ENCODE measurements around the gene GLDC. TPM values are rescaled to one million over a fixed set of nuclear protein-coding genes. Genes with fewer than 3 reads are reported as not detected.

The GLDC gene
- total RNA-seq, 1 experiment from 2014 or later, result 4.0 TPM

DNA sequence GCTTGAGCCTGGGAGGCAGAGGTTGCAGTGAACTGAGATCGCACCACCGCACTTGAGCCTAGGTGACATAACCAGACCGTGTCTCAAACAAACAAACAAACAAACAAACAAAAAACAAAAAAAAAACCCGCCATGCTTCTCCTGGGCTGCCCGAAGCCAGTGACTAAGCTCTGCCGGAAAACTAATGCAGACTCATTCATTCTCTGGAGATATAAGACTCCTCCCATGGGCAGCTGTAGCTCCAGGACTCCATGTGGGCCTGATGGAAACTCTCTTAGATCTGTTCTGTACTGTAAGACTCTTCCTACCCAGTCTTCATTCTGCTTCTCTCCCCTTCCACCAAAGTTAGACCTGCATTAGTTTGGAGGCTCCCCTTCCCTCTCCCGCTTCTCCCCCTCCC is 11.1 kb downstream of the GLDC start:
- no peaks in the 10 kb centered on the region for H3K27me3 ChIP-seq (ENCODE audit: control insufficient read depth, insufficient read depth, low read length)
- intact Hi-C loops (cut with micrococcal nuclease; ENCODE audit: unreplicated experiment), result no loop called here
- in situ Hi-C loops (cut with HindIII; ENCODE audit: low pct_unique_long_range_greater_than_20kb, low sequenced_read_pairs), result no loop called here
- H3K4me3 ChIP-seq (ENCODE audit: low read depth in 2 of 2, low read length in 2 of 2), result no peak overlapping the region
- no TSS peak for BruUV-seq (replicated peaks)
- CTCF ChIA-PET, result no interaction called here
- no peaks in the 10 kb centered on the region for H3K4me1 ChIP-seq (ENCODE audit: control insufficient read depth, insufficient read depth, low read length)
- no peak overlapping the region for H3K27ac ChIP-seq (ENCODE audit: low read length)
- H3K36me3 ChIP-seq (ENCODE audit: control insufficient read depth, insufficient read depth, low read length), result no peaks in the 10 kb centered on the region
- TF ChIP-seq POLR2AphosphoS5 (IDR thresholded peaks at IDR 0.05; ENCODE audit: low read depth, low read length) (no peak), SIN3A (IDR thresholded peaks at IDR 0.05; ENCODE audit: borderline replicate concordance, insufficient read depth, low read depth, low read length) (no peak), TCF7L2 (IDR thresholded peaks at IDR 0.05; ENCODE audit: low read depth, low read length) (no peak)
- TF ChIP-seq, protein P1, sequence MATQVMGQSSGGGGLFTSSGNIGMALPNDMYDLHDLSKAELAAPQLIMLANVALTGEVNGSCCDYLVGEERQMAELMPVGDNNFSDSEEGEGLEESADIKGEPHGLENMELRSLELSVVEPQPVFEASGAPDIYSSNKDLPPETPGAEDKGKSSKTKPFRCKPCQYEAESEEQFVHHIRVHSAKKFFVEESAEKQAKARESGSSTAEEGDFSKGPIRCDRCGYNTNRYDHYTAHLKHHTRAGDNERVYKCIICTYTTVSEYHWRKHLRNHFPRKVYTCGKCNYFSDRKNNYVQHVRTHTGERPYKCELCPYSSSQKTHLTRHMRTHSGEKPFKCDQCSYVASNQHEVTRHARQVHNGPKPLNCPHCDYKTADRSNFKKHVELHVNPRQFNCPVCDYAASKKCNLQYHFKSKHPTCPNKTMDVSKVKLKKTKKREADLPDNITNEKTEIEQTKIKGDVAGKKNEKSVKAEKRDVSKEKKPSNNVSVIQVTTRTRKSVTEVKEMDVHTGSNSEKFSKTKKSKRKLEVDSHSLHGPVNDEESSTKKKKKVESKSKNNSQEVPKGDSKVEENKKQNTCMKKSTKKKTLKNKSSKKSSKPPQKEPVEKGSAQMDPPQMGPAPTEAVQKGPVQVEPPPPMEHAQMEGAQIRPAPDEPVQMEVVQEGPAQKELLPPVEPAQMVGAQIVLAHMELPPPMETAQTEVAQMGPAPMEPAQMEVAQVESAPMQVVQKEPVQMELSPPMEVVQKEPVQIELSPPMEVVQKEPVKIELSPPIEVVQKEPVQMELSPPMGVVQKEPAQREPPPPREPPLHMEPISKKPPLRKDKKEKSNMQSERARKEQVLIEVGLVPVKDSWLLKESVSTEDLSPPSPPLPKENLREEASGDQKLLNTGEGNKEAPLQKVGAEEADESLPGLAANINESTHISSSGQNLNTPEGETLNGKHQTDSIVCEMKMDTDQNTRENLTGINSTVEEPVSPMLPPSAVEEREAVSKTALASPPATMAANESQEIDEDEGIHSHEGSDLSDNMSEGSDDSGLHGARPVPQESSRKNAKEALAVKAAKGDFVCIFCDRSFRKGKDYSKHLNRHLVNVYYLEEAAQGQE (IDR thresholded peaks at IDR 0.05; ENCODE audit: insufficient read depth in 1 of 2, low read depth in 2 of 2, low read length in 1 of 2), result no peak
- TF ChIP-seq, protein P2, sequence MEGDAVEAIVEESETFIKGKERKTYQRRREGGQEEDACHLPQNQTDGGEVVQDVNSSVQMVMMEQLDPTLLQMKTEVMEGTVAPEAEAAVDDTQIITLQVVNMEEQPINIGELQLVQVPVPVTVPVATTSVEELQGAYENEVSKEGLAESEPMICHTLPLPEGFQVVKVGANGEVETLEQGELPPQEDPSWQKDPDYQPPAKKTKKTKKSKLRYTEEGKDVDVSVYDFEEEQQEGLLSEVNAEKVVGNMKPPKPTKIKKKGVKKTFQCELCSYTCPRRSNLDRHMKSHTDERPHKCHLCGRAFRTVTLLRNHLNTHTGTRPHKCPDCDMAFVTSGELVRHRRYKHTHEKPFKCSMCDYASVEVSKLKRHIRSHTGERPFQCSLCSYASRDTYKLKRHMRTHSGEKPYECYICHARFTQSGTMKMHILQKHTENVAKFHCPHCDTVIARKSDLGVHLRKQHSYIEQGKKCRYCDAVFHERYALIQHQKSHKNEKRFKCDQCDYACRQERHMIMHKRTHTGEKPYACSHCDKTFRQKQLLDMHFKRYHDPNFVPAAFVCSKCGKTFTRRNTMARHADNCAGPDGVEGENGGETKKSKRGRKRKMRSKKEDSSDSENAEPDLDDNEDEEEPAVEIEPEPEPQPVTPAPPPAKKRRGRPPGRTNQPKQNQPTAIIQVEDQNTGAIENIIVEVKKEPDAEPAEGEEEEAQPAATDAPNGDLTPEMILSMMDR (IDR thresholded peaks at IDR 0.05), result no peak
- H3K9me3 ChIP-seq (ENCODE audit: control insufficient read depth, insufficient read depth, low read depth, low read length), result no peaks in the 10 kb centered on the region
- POLR2A ChIA-PET, result no interaction called here
- DNase-seq (ENCODE audit: low read depth, low spot score) (no peak), ATAC-seq (no peak)

DNA sequence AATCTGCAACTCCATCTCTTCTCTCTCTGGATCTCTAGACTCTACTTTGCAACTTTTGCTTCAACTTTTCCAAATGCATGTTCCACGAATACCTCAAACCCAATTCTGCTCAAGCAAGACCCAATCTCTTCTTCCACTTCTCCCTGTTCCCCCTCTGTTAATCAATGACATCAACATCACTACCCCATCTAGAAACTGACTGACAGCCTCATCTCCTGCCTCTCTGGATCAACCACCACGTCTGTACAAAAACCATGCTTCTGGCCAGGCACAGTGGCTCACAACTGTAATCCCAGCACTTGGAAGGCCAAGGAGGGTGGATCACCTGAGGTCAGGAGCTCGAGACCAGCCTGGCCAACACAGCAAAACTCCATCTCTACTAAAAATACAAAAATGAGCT is 12.2 kb downstream of the GLDC start:
- no peaks in the 10 kb centered on the region for H3K9me3 ChIP-seq (ENCODE audit: control insufficient read depth, insufficient read depth, low read depth, low read length)
- no peak overlapping the region for H3K4me3 ChIP-seq (ENCODE audit: low read depth in 2 of 2, low read length in 2 of 2)
- no peaks in the 10 kb centered on the region for H3K4me1 ChIP-seq (ENCODE audit: control insufficient read depth, insufficient read depth, low read length)
- ATAC-seq, result no peak
- BruUV-seq (replicated peaks), result no TSS peak
- in situ Hi-C loops (cut with HindIII; ENCODE audit: low pct_unique_long_range_greater_than_20kb, low sequenced_read_pairs), result no loop called here
- TF ChIP-seq SIN3A (IDR thresholded peaks at IDR 0.05; ENCODE audit: borderline replicate concordance, insufficient read depth, low read depth, low read length), result no peak
- TF ChIP-seq, protein P1 (IDR thresholded peaks at IDR 0.05; ENCODE audit: insufficient read depth in 1 of 2, low read depth in 2 of 2, low read length in 1 of 2), result no peak
- no peak for TF ChIP-seq TCF7L2 (IDR thresholded peaks at IDR 0.05; ENCODE audit: low read depth, low read length)
- TF ChIP-seq POLR2AphosphoS5 (IDR thresholded peaks at IDR 0.05; ENCODE audit: low read depth, low read length), result no peak
- TF ChIP-seq, protein P2 (IDR thresholded peaks at IDR 0.05), result no peak
- ChIA-PET CTCF (no interaction called here), POLR2A (interaction anchor here (0.6 kb wide), 1 partner anchor 32 kb away, joined by 8 read pairs; no protein-coding TSS in a partner anchor)
- intact Hi-C loops (cut with micrococcal nuclease; ENCODE audit: unreplicated experiment), result no loop called here
- H3K27ac ChIP-seq (ENCODE audit: low read length), result no peak overlapping the region
- DNase-seq (ENCODE audit: low read depth, low spot score), result no peak
- no peaks in the 10 kb centered on the region for H3K36me3 ChIP-seq (ENCODE audit: control insufficient read depth, insufficient read depth, low read length)
- no peaks in the 10 kb centered on the region for H3K27me3 ChIP-seq (ENCODE audit: control insufficient read depth, insufficient read depth, low read length)

All from Panc1 (cell line).